ENCODE data around the gene TATDN2.

TATDN2 gene

DNA sequence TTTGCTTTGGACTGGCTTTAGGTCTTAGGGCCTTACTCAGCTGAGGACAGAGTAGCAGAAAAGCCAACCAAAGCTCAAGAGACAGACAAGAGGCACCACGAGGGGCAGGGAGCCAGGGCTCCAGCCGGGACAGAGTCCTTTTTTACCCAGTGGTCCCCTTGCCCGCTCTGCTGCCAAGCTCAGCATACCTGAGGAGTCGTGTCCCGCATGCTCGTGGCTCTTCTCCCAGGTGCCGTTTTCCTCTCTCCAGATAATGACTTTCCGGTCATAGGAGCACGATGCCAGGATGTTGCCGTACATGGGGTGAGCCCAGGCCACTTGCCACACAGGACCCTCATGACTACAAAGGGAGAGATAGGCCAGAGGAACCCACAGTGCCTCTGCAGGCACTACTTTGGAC lies 64.1 kb downstream of the TATDN2 start:
- Histone ChIP-seq H3K9me2 (replicated peaks; ENCODE audit: low read depth, low read length) (no peaks in the 10 kb centered on the region), H3K4me2 (ENCODE audit: low read depth, low read length, poor library complexity, severe bottlenecking) (no peak overlapping the region), H3K36me3 (ENCODE audit: insufficient read depth, low read length) (peaks cover 84% of the 10 kb centered on the region; the same call in 1 of the 2 replicates), H2AFZ (ENCODE audit: low read length) (no peak overlapping the region), H3K4me3 (ENCODE audit: low read length, poor library complexity, severe bottlenecking) (no peak overlapping the region), H3F3A (ENCODE audit: low read depth) (no peaks in the 10 kb centered on the region), H3K9ac (ENCODE audit: low read depth, low read length, poor library complexity, severe bottlenecking) (no peak overlapping the region), H3K27me3 (ENCODE audit: insufficient read depth, low read length, poor library complexity, severe bottlenecking) (no peaks in the 10 kb centered on the region), H4K20me1 (ENCODE audit: insufficient read depth, low read length, poor library complexity, severe bottlenecking) (no peaks in the 10 kb centered on the region), H3K4me1 (ENCODE audit: insufficient read depth, low read length, poor library complexity, severe bottlenecking) (no peaks in the 10 kb centered on the region), H3K9me3 (ENCODE audit: insufficient read depth, low read depth, low read length) (no peaks in the 10 kb centered on the region), H3K79me2 (ENCODE audit: insufficient read depth, low read length) (no peaks in the 10 kb centered on the region)
- TF ChIP-seq EZH2phosphoT487 (IDR thresholded peaks at IDR 0.05; ENCODE audit: borderline replicate concordance) (no peak), CTCF (conservative IDR thresholded peaks at IDR 0.05; ENCODE audit: low read length) (no peak)

DNA sequence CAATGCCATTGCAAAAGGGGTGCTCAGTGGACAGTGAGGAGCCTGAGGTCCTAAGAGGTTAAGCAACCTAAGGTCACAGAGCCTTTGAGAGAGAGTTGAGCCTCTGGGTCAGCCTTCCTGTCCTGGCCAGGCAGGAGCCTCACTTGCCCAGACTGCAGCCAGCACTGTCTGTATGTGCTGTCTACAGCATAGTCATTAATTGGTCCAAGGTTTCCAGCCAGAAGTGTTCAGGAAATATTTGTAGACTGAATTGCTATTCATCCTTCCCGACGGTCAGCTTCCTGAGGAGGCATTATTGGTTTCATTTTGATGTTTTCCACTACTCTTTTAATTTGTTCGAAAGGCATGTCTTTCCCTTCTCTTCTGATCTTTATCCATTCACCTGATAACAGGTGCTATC lies 64.6 kb downstream of the TATDN2 start:
- no peak overlapping the region for H3K9ac ChIP-seq (ENCODE audit: low read depth, low read length, poor library complexity, severe bottlenecking)
- no peak overlapping the region for H3K4me3 ChIP-seq (ENCODE audit: low read length, poor library complexity, severe bottlenecking)
- H3K36me3 ChIP-seq (ENCODE audit: insufficient read depth, low read length): peaks cover 84% of the 10 kb centered on the region; the same call in 1 of the 2 replicates
- H3K4me1 ChIP-seq (ENCODE audit: insufficient read depth, low read length, poor library complexity, severe bottlenecking): no peaks in the 10 kb centered on the region
- H2AFZ ChIP-seq (ENCODE audit: low read length): no peak overlapping the region
- H3K9me2 ChIP-seq (replicated peaks; ENCODE audit: low read depth, low read length): no peaks in the 10 kb centered on the region
- H3K27me3 ChIP-seq (ENCODE audit: insufficient read depth, low read length, poor library complexity, severe bottlenecking): no peaks in the 10 kb centered on the region
- H3K4me2 ChIP-seq (ENCODE audit: low read depth, low read length, poor library complexity, severe bottlenecking): no peak overlapping the region
- H3K79me2 ChIP-seq (ENCODE audit: insufficient read depth, low read length): peaks cover 4% of the 10 kb centered on the region; the same call in 1 of the 2 replicates
- H4K20me1 ChIP-seq (ENCODE audit: insufficient read depth, low read length, poor library complexity, severe bottlenecking): no peaks in the 10 kb centered on the region
- no peaks in the 10 kb centered on the region for H3K9me3 ChIP-seq (ENCODE audit: insufficient read depth, low read depth, low read length)
- H3F3A ChIP-seq (ENCODE audit: low read depth): no peaks in the 10 kb centered on the region
- TF ChIP-seq EZH2phosphoT487 (IDR thresholded peaks at IDR 0.05; ENCODE audit: borderline replicate concordance) (no peak), CTCF (conservative IDR thresholded peaks at IDR 0.05; ENCODE audit: low read length) (no peak)

DNA sequence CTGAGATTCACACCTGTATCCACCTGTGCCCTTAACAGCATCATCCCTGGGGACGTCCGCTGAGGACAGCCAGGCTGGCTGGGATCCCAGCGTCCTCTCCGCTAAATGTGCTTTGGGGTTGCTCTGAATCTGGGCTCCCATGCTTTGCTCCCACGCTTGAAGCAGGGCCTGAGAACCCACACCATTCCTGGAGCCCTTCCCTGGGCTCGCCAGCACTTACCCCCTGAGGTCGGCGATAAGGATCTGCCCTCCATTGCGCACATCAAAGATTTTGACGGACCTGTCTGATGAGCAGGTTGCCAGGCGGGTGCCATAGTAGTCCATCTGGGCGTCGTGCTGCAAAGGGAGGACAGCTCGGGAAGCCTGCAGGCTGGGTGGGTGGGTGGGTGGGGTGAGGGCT lies 66.8 kb downstream of the TATDN2 start:
- Histone ChIP-seq H3K4me1 (ENCODE audit: insufficient read depth, low read length, poor library complexity, severe bottlenecking) (peaks cover 8% of the 10 kb centered on the region), H3K79me2 (ENCODE audit: insufficient read depth, low read length) (peaks cover 27% of the 10 kb centered on the region), H3K27me3 (ENCODE audit: insufficient read depth, low read length, poor library complexity, severe bottlenecking) (no peaks in the 10 kb centered on the region), H3K4me3 (ENCODE audit: low read length, poor library complexity, severe bottlenecking) (no peak overlapping the region), H3K36me3 (ENCODE audit: insufficient read depth, low read length) (peaks cover 70% of the 10 kb centered on the region; the same call in 1 of the 2 replicates), H3K9ac (ENCODE audit: low read depth, low read length, poor library complexity, severe bottlenecking) (no peak overlapping the region), H3F3A (ENCODE audit: low read depth) (no peaks in the 10 kb centered on the region), H3K9me2 (replicated peaks; ENCODE audit: low read depth, low read length) (no peaks in the 10 kb centered on the region), H3K4me2 (ENCODE audit: low read depth, low read length, poor library complexity, severe bottlenecking) (no peak overlapping the region), H2AFZ (ENCODE audit: low read length) (no peak overlapping the region), H4K20me1 (ENCODE audit: insufficient read depth, low read length, poor library complexity, severe bottlenecking) (peaks cover 11% of the 10 kb centered on the region), H3K9me3 (ENCODE audit: insufficient read depth, low read depth, low read length) (no peaks in the 10 kb centered on the region)
- TF ChIP-seq EZH2phosphoT487 (IDR thresholded peaks at IDR 0.05; ENCODE audit: borderline replicate concordance) (no peak), CTCF (conservative IDR thresholded peaks at IDR 0.05; ENCODE audit: low read length) (no peak)

Measured in Loucy (cell line).